ENCODE measurements around the gene NCK2. TPM values are rescaled to one million over a fixed set of nuclear protein-coding genes. Genes with fewer than 3 reads are reported as not detected.

The NCK2 gene
- total RNA-seq, 1 experiment from 2014 or later: 26.7 TPM

DNA sequence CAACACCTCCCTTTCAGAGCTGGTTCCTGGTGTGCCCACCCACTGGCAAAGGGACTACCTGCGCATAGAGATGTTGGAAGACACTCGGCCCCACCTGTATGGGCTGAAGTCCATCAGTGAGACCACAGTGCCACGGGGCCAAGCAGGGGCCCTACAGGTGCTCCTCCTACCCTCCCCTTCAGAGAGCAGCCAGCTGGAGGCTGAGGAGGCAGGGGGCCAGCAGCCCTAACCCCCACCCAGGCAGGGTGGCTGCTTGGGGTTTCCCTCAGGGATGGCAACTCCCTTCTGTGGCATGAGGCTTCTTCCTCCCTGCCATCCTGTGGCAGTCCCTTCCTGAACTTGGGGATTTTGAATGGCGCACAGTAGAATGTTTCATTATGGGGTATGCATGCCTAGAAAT is 125.3 kb downstream of the NCK2 start:
- ChIA-PET RAD21 (ENCODE audit: low non-redundant PET in 1 of 2, low total read pairs in 2 of 2, uncharacterized antibody in 2 of 2, unreplicated experiment in 2 of 2) (no interaction called here), POLR2A (no interaction called here), CTCF (no interaction called here)
- intact Hi-C loops (cut with micrococcal nuclease): no loop called here
- peaks cover 0 to 15% of the 10 kb centered on the region in 2 experiments; a peak in 2 of 4 replicates for H3K4me1 ChIP-seq (ENCODE audit: control insufficient read depth in 1 of 2, insufficient read depth in 2 of 2, low read length in 2 of 2)
- H3K79me2 ChIP-seq (ENCODE audit: insufficient read depth, low read length): peaks cover 6% of the 10 kb centered on the region; the same call in 1 of the 2 replicates
- no peaks in the 10 kb centered on the region for H3K9me2 ChIP-seq (ENCODE audit: insufficient read depth)
- H3K27ac ChIP-seq (ENCODE audit: low read depth, low read length): no peak overlapping the region
- H4K20me1 ChIP-seq (ENCODE audit: insufficient read depth): no peaks in the 10 kb centered on the region
- H3K36me3 ChIP-seq (ENCODE audit: control insufficient read depth in 1 of 2, insufficient read depth in 2 of 2, low read length in 2 of 2): no peaks in the 10 kb centered on the region
- no peak overlapping the region for H3K4me3 ChIP-seq (replicated peaks in 1 of 2; ENCODE audit: low read depth in 1 of 2, low read length in 2 of 2)
- DNase-seq (ENCODE audit: low read depth, low spot score): no peak
- TF ChIP-seq POLR2A (IDR thresholded peaks at IDR 0.05; ENCODE audit: borderline replicate concordance, extremely low read depth, insufficient read depth, insufficient read length) (no peak), ELF1 (IDR thresholded peaks at IDR 0.05; ENCODE audit: borderline replicate concordance, low read depth) (no peak), ZNF274 (IDR thresholded peaks at IDR 0.05; ENCODE audit: low read depth, low read length) (no peak)
- no peak for ATAC-seq
- no peaks in the 10 kb centered on the region for H3K9me3 ChIP-seq (ENCODE audit: control insufficient read depth in 1 of 2, insufficient read depth in 1 of 2, low read depth in 1 of 2, low read length in 2 of 2)
- no TSS peak for BruUV-seq (replicated peaks)
- no peak overlapping the region for H3K9ac ChIP-seq (ENCODE audit: low read length)
- H3K4me2 ChIP-seq (ENCODE audit: low read length): no peak overlapping the region
- H3K27me3 ChIP-seq (ENCODE audit: insufficient read depth, low read length): no peaks in the 10 kb centered on the region
- H2AFZ ChIP-seq (ENCODE audit: low read depth, low read length, poor library complexity, severe bottlenecking): no peak overlapping the region

DNA sequence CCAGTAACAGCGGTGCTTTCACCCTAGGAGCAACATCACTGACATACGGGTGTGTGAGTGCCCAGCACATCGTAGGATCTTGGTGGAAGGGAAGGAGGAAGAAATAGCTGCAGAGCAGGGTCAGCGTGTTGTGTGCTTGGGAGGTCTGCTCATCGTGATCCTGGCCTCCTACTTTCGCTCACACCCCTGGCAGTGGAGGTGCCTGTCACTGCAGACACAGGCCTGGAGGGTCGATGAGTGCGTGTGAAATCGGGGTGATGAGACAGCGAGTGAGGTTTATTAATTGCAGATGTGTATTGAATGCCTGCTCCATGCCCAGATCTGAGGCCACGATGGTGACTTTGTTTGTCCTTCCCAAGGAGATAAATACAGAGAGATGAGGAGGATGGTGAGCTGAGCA is 126.1 kb downstream of the NCK2 start:
- H3K79me2 ChIP-seq (ENCODE audit: insufficient read depth, low read length): peaks cover 6% of the 10 kb centered on the region; the same call in 1 of the 2 replicates
- CTCF ChIA-PET: no interaction called here

More for the DNA sequence above, 126.1 kb downstream of the NCK2 start:
- no peak overlapping the region for H3K4me2 ChIP-seq (ENCODE audit: low read length)
- H3K27ac ChIP-seq (ENCODE audit: low read depth, low read length): no peak overlapping the region
- H3K9ac ChIP-seq (ENCODE audit: low read length): no peak overlapping the region
- ChIA-PET POLR2A (no interaction called here), RAD21 (ENCODE audit: low non-redundant PET in 1 of 2, low total read pairs in 2 of 2, uncharacterized antibody in 2 of 2, unreplicated experiment in 2 of 2) (no interaction called here)
- no peaks in the 10 kb centered on the region for H3K36me3 ChIP-seq (ENCODE audit: control insufficient read depth in 1 of 2, insufficient read depth in 2 of 2, low read length in 2 of 2)
- intact Hi-C loops (cut with micrococcal nuclease): no loop called here
- H3K4me3 ChIP-seq (replicated peaks in 1 of 2; ENCODE audit: low read depth in 1 of 2, low read length in 2 of 2): no peak overlapping the region
- no peaks in the 10 kb centered on the region for H4K20me1 ChIP-seq (ENCODE audit: insufficient read depth)
- H3K9me3 ChIP-seq (ENCODE audit: control insufficient read depth in 1 of 2, insufficient read depth in 1 of 2, low read depth in 1 of 2, low read length in 2 of 2): no peaks in the 10 kb centered on the region
- H3K9me2 ChIP-seq (ENCODE audit: insufficient read depth): no peaks in the 10 kb centered on the region
- ATAC-seq (no peak), DNase-seq (ENCODE audit: low read depth, low spot score) (no peak)
- H3K4me1 ChIP-seq (ENCODE audit: control insufficient read depth in 1 of 2, insufficient read depth in 2 of 2, low read length in 2 of 2): peaks cover 0 to 10% of the 10 kb centered on the region in 2 experiments; a peak in 2 of 4 replicates
- no peak overlapping the region for H2AFZ ChIP-seq (ENCODE audit: low read depth, low read length, poor library complexity, severe bottlenecking)
- no TSS peak for BruUV-seq (replicated peaks)
- TF ChIP-seq SP1 (IDR thresholded peaks at IDR 0.05; ENCODE audit: low read depth) (no peak), ZFX (IDR thresholded peaks at IDR 0.05) (no peak), POLR2AphosphoS5 (IDR thresholded peaks at IDR 0.05; ENCODE audit: low read depth, low read length) (no peak), SRF (IDR thresholded peaks at IDR 0.05; ENCODE audit: low read depth) (no peak), YY1 (IDR thresholded peaks at IDR 0.05; ENCODE audit: extremely low read depth, insufficient replicate concordance, low read depth, low read length) (no peak), EZH2 (IDR thresholded peaks at IDR 0.05) (no peak), ELF1 (IDR thresholded peaks at IDR 0.05; ENCODE audit: borderline replicate concordance, low read depth) (no peak), RAD21 (IDR thresholded peaks at IDR 0.05; ENCODE audit: low read depth) (no peak), POLR2A (IDR thresholded peaks at IDR 0.05; ENCODE audit: borderline replicate concordance, extremely low read depth, insufficient read depth, insufficient read length) (no peak)
- TF ChIP-seq, protein P1, sequence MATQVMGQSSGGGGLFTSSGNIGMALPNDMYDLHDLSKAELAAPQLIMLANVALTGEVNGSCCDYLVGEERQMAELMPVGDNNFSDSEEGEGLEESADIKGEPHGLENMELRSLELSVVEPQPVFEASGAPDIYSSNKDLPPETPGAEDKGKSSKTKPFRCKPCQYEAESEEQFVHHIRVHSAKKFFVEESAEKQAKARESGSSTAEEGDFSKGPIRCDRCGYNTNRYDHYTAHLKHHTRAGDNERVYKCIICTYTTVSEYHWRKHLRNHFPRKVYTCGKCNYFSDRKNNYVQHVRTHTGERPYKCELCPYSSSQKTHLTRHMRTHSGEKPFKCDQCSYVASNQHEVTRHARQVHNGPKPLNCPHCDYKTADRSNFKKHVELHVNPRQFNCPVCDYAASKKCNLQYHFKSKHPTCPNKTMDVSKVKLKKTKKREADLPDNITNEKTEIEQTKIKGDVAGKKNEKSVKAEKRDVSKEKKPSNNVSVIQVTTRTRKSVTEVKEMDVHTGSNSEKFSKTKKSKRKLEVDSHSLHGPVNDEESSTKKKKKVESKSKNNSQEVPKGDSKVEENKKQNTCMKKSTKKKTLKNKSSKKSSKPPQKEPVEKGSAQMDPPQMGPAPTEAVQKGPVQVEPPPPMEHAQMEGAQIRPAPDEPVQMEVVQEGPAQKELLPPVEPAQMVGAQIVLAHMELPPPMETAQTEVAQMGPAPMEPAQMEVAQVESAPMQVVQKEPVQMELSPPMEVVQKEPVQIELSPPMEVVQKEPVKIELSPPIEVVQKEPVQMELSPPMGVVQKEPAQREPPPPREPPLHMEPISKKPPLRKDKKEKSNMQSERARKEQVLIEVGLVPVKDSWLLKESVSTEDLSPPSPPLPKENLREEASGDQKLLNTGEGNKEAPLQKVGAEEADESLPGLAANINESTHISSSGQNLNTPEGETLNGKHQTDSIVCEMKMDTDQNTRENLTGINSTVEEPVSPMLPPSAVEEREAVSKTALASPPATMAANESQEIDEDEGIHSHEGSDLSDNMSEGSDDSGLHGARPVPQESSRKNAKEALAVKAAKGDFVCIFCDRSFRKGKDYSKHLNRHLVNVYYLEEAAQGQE (IDR thresholded peaks at IDR 0.05; ENCODE audit: low read depth): no peak
- TF ChIP-seq, protein P2, sequence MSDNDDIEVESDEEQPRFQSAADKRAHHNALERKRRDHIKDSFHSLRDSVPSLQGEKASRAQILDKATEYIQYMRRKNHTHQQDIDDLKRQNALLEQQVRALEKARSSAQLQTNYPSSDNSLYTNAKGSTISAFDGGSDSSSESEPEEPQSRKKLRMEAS (IDR thresholded peaks at IDR 0.05): no peak
- TF ChIP-seq, protein P3, sequence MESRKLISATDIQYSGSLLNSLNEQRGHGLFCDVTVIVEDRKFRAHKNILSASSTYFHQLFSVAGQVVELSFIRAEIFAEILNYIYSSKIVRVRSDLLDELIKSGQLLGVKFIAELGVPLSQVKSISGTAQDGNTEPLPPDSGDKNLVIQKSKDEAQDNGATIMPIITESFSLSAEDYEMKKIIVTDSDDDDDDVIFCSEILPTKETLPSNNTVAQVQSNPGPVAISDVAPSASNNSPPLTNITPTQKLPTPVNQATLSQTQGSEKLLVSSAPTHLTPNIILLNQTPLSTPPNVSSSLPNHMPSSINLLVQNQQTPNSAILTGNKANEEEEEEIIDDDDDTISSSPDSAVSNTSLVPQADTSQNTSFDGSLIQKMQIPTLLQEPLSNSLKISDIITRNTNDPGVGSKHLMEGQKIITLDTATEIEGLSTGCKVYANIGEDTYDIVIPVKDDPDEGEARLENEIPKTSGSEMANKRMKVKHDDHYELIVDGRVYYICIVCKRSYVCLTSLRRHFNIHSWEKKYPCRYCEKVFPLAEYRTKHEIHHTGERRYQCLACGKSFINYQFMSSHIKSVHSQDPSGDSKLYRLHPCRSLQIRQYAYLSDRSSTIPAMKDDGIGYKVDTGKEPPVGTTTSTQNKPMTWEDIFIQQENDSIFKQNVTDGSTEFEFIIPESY (IDR thresholded peaks at IDR 0.05; ENCODE audit: extremely low read depth, insufficient replicate concordance, low read length): no peak
- H3K27me3 ChIP-seq (ENCODE audit: insufficient read depth, low read length): no peaks in the 10 kb centered on the region
